ENCODE measurements around the gene ALG8.

Gene ALG8

DNA sequence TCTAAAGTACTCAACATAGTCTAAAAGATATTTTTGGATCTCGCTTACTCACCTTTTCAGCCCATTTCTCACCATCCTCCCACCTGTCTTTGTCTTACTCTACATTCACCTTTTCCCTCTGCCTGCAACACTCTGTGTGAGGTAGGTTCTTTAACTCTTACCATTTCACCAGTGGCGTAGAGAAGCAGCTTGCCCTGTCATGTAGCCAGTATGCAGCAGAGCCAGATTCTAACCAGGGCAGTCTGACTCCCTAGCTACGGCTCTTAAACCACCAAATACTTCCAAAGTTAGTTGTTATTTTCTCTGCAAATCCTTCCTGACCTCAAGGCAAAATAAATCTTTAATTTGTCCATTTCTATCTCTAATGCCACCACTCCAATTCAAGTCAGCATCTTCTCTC, 7.5 kb downstream of the ALG8 start:
- DNase-seq (ENCODE audit: low spot score) = no peak
- no peak overlapping the region for H3K27ac ChIP-seq (replicated peaks; ENCODE audit: low read length)
- H3K14ac ChIP-seq (ENCODE audit: low read length) = no peak overlapping the region

DNA sequence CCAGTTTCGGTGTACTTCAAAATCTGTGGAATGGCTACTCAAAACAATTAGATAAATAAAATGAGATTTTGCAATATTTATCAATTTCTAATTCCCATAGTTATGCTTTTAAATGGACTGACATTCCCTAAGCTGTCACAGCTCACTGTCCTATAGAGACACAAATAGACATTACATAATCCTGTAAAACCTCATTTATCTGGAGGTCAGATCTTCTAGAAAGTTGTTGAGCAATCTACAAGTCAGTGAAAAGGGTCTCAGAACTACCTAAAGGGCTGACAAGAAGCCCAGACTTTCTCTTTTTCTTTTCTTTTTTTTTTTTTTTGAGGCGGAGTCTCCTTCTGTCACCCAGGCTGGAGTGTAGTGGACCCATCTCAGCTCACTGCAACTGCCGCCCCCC, 12.0 kb downstream of the ALG8 start:
- H3K9ac ChIP-seq (ENCODE audit: low read depth, low read length, poor library complexity) = no peak overlapping the region
- H2AFZ ChIP-seq (ENCODE audit: low read length) = no peak overlapping the region
- H2BK15ac ChIP-seq (ENCODE audit: low read length) = no peak overlapping the region
- no peak overlapping the region for H3K4me2 ChIP-seq (ENCODE audit: insufficient read depth, low read length, poor library complexity, severe bottlenecking)
- no peak for DNase-seq (ENCODE audit: low spot score)
- H4K91ac ChIP-seq (ENCODE audit: low read depth, low read length, poor library complexity) = no peak overlapping the region
- no peaks in the 10 kb centered on the region for H3K27me3 ChIP-seq (ENCODE audit: control insufficient read depth in 3 of 3, insufficient read depth in 3 of 3, low read depth in 1 of 3, low read length in 3 of 3)
- no peak overlapping the region for H3K4me3 ChIP-seq (ENCODE audit: low read length in 2 of 2)
- H2AK5ac ChIP-seq (ENCODE audit: low read depth, low read length) = no peak overlapping the region
- H3K14ac ChIP-seq (ENCODE audit: low read length) = no peak overlapping the region
- H3K18ac ChIP-seq (ENCODE audit: low read length) = no peak overlapping the region
- H3K36me3 ChIP-seq (replicated peaks in 1 of 2; ENCODE audit: control insufficient read depth in 2 of 2, insufficient read depth in 2 of 2, low read length in 2 of 2) = peaks cover 5 to 50% of the 10 kb centered on the region in 2 donors
- no peaks in the 10 kb centered on the region for H3K79me1 ChIP-seq (ENCODE audit: low read depth, low read length)
- no peaks in the 10 kb centered on the region for H3K4me1 ChIP-seq (ENCODE audit: control insufficient read depth in 2 of 2, insufficient read depth in 1 of 2, low read depth in 1 of 2, low read length in 2 of 2)
- H3K23ac ChIP-seq (ENCODE audit: low read depth, low read length, poor library complexity) = no peak overlapping the region
- no CpG with 5 or more reads among the region's 3 CpGs for WGBS, 2 donors (ENCODE audit: extremely low coverage in 2 of 2, insufficient read length in 2 of 2, insufficient replicate concordance in 1 of 2)
- no peak overlapping the region for H2BK12ac ChIP-seq (ENCODE audit: low read length)
- H2BK5ac ChIP-seq (ENCODE audit: low read length) = no peak overlapping the region
- no peak overlapping the region for H3K27ac ChIP-seq (replicated peaks; ENCODE audit: low read length)
- no peak overlapping the region for H3K4ac ChIP-seq (ENCODE audit: low read length)
- H3K9me3 ChIP-seq (replicated peaks in 1 of 2; ENCODE audit: control insufficient read depth in 2 of 2, insufficient read depth in 1 of 2, low read depth in 1 of 2, low read length in 2 of 2) = peaks cover 0 to under 1% of the 10 kb centered on the region in 2 donors
- no peak overlapping the region for H2BK120ac ChIP-seq (ENCODE audit: low read depth, low read length)
- no peak overlapping the region for H4K8ac ChIP-seq (ENCODE audit: low read depth, low read length)

More for the DNA sequence above, 7.5 kb downstream of the ALG8 start:
- Histone ChIP-seq H3K4me3 (ENCODE audit: low read length in 2 of 2) (no peak overlapping the region), H2BK15ac (ENCODE audit: low read length) (no peak overlapping the region), H3K4me2 (ENCODE audit: insufficient read depth, low read length, poor library complexity, severe bottlenecking) (no peak overlapping the region), H2AFZ (ENCODE audit: low read length) (no peak overlapping the region), H3K9me3 (replicated peaks in 1 of 2; ENCODE audit: control insufficient read depth in 2 of 2, insufficient read depth in 1 of 2, low read depth in 1 of 2, low read length in 2 of 2) (peaks cover 0 to 23% of the 10 kb centered on the region in 2 donors), H4K91ac (ENCODE audit: low read depth, low read length, poor library complexity) (no peak overlapping the region), H3K9ac (ENCODE audit: low read depth, low read length, poor library complexity) (no peak overlapping the region), H3K4me1 (ENCODE audit: control insufficient read depth in 2 of 2, insufficient read depth in 1 of 2, low read depth in 1 of 2, low read length in 2 of 2) (no peaks in the 10 kb centered on the region), H2AK5ac (ENCODE audit: low read depth, low read length) (no peak overlapping the region), H3K79me1 (ENCODE audit: low read depth, low read length) (no peaks in the 10 kb centered on the region), H3K18ac (ENCODE audit: low read length) (no peak overlapping the region), H2BK5ac (ENCODE audit: low read length) (no peak overlapping the region), H2BK120ac (ENCODE audit: low read depth, low read length) (no peak overlapping the region), H2BK12ac (ENCODE audit: low read length) (no peak overlapping the region), H3K27me3 (ENCODE audit: control insufficient read depth in 3 of 3, insufficient read depth in 3 of 3, low read depth in 1 of 3, low read length in 3 of 3) (no peaks in the 10 kb centered on the region), H3K4ac (ENCODE audit: low read length) (no peak overlapping the region), H3K23ac (ENCODE audit: low read depth, low read length, poor library complexity) (no peak overlapping the region), H4K8ac (ENCODE audit: low read depth, low read length) (no peak overlapping the region), H3K36me3 (replicated peaks in 1 of 2; ENCODE audit: control insufficient read depth in 2 of 2, insufficient read depth in 2 of 2, low read length in 2 of 2) (peaks cover 5 to 63% of the 10 kb centered on the region in 2 donors)
- no CpG with 5 or more reads among the region's 3 CpGs for WGBS, 2 donors (ENCODE audit: extremely low coverage in 2 of 2, insufficient read length in 2 of 2, insufficient replicate concordance in 1 of 2)

DNA sequence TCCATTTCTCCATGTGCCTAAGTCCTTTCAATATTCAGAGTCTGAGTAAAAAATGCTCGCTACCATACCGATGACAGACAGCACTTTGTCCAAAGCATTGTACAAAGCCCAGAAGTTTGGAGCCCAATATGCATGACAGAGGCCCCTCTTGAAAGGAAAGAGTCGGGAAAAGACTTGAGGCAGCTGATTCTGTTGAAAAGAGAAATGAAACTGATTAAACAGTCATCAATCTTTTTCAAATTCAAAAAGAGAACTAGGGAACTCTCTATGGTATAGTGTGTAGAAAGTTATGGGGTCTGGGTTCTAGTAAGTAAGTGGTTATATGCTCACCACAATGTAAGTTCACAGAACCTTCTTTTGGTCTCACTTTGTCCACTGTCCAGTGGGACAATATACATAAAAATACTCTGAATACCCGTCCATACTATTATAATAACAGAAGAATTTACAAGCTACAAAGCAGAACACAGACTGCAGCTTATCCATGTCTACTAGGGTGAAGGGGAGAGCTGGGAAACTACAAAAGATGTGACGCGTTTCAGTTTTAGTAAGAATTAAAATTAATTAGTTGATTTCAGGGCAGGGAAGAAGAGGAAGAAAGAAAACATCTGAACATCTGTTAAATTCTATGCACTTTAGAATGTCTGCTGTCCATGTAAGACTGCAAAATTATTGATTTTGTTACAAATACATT, 26.7 kb downstream of the ALG8 start:
- peak overlapping the region; percentile 57 for H2AFZ ChIP-seq (ENCODE audit: low read length)
- H3K18ac ChIP-seq (ENCODE audit: low read length) = no peak overlapping the region
- H3K4ac ChIP-seq (ENCODE audit: low read length) = no peak overlapping the region
- H2BK12ac ChIP-seq (ENCODE audit: low read length) = no peak overlapping the region
- H3K9ac ChIP-seq (ENCODE audit: low read depth, low read length, poor library complexity) = no peak overlapping the region
- no peak overlapping the region for H2BK120ac ChIP-seq (ENCODE audit: low read depth, low read length)
- WGBS, 2 donors (ENCODE audit: extremely low coverage in 2 of 2, insufficient read length in 2 of 2, insufficient replicate concordance in 1 of 2) = no CpG with 5 or more reads among the region's 6 CpGs
- no peak overlapping the region for H4K91ac ChIP-seq (ENCODE audit: low read depth, low read length, poor library complexity)
- H3K4me3 ChIP-seq (ENCODE audit: low read length in 2 of 2) = no peak overlapping the region
- no peak overlapping the region for H3K4me2 ChIP-seq (ENCODE audit: insufficient read depth, low read length, poor library complexity, severe bottlenecking)
- no peaks in the 10 kb centered on the region for H3K9me3 ChIP-seq (replicated peaks in 1 of 2; ENCODE audit: control insufficient read depth in 2 of 2, insufficient read depth in 1 of 2, low read depth in 1 of 2, low read length in 2 of 2)
- no peak overlapping the region for H2BK15ac ChIP-seq (ENCODE audit: low read length)
- H3K4me1 ChIP-seq (ENCODE audit: control insufficient read depth in 2 of 2, insufficient read depth in 1 of 2, low read depth in 1 of 2, low read length in 2 of 2) = peaks cover 0 to 14% of the 10 kb centered on the region in 2 donors
- H3K79me1 ChIP-seq (ENCODE audit: low read depth, low read length) = no peaks in the 10 kb centered on the region
- peaks cover 19 to 77% of the 10 kb centered on the region in 2 donors for H3K36me3 ChIP-seq (replicated peaks in 1 of 2; ENCODE audit: control insufficient read depth in 2 of 2, insufficient read depth in 2 of 2, low read length in 2 of 2)
- no peak overlapping the region for H3K27ac ChIP-seq (replicated peaks; ENCODE audit: low read length)
- no peak overlapping the region for H2BK5ac ChIP-seq (ENCODE audit: low read length)
- DNase-seq (ENCODE audit: low spot score) = no peak
- no peak overlapping the region for H3K23ac ChIP-seq (ENCODE audit: low read depth, low read length, poor library complexity)
- no peaks in the 10 kb centered on the region for H3K27me3 ChIP-seq (ENCODE audit: control insufficient read depth in 3 of 3, insufficient read depth in 3 of 3, low read depth in 1 of 3, low read length in 3 of 3)
- H2AK5ac ChIP-seq (ENCODE audit: low read depth, low read length) = no peak overlapping the region
- no peak overlapping the region for H3K14ac ChIP-seq (ENCODE audit: low read length)
- no peak overlapping the region for H4K8ac ChIP-seq (ENCODE audit: low read depth, low read length)

GRCh38 chr11:78111298-78111697, 28.1 kb downstream of the ALG8 start:
- Histone ChIP-seq H2AFZ (ENCODE audit: low read length) (no peak overlapping the region), H3K18ac (ENCODE audit: low read length) (no peak overlapping the region), H3K27me3 (ENCODE audit: control insufficient read depth in 3 of 3, insufficient read depth in 3 of 3, low read depth in 1 of 3, low read length in 3 of 3) (no peaks in the 10 kb centered on the region), H4K91ac (ENCODE audit: low read depth, low read length, poor library complexity) (no peak overlapping the region), H3K4ac (ENCODE audit: low read length) (no peak overlapping the region), H4K8ac (ENCODE audit: low read depth, low read length) (no peak overlapping the region), H2BK120ac (ENCODE audit: low read depth, low read length) (no peak overlapping the region), H3K79me1 (ENCODE audit: low read depth, low read length) (no peaks in the 10 kb centered on the region), H3K14ac (ENCODE audit: low read length) (no peak overlapping the region), H3K9me3 (replicated peaks in 1 of 2; ENCODE audit: control insufficient read depth in 2 of 2, insufficient read depth in 1 of 2, low read depth in 1 of 2, low read length in 2 of 2) (no peaks in the 10 kb centered on the region), H3K27ac (replicated peaks; ENCODE audit: low read length) (no peak overlapping the region), H2BK15ac (ENCODE audit: low read length) (no peak overlapping the region), H3K9ac (ENCODE audit: low read depth, low read length, poor library complexity) (no peak overlapping the region), H2BK5ac (ENCODE audit: low read length) (no peak overlapping the region), H2AK5ac (ENCODE audit: low read depth, low read length) (no peak overlapping the region), H3K36me3 (replicated peaks in 1 of 2; ENCODE audit: control insufficient read depth in 2 of 2, insufficient read depth in 2 of 2, low read length in 2 of 2) (peaks cover 18 to 74% of the 10 kb centered on the region in 2 donors), H3K4me3 (ENCODE audit: low read length in 2 of 2) (no peak overlapping the region), H2BK12ac (ENCODE audit: low read length) (no peak overlapping the region), H3K4me2 (ENCODE audit: insufficient read depth, low read length, poor library complexity, severe bottlenecking) (no peak overlapping the region), H3K23ac (ENCODE audit: low read depth, low read length, poor library complexity) (no peak overlapping the region), H3K4me1 (ENCODE audit: control insufficient read depth in 2 of 2, insufficient read depth in 1 of 2, low read depth in 1 of 2, low read length in 2 of 2) (peaks cover 0 to 14% of the 10 kb centered on the region in 2 donors)
- WGBS, 2 donors (ENCODE audit: extremely low coverage in 2 of 2, insufficient read length in 2 of 2, insufficient replicate concordance in 1 of 2) = no CpG with 5 or more reads among the region's 2 CpGs
- no peak for DNase-seq (ENCODE audit: low spot score)
